HEK293 (cell line): Measurements from ENCODE around the gene ZNF608.

ENCODE experiments used
- IKZF3 ChIP-seq: fragments of 450-650 bp; IDR thresholded peaks from 2 replicates; pipeline ENCODE4 v1.5.0; 2018; ENCODE audit warnings: missing biosample characterization, mild to moderate bottlenecking, missing genetic modification characterization, moderate library complexity
- KLF1 ChIP-seq: fragments of 450-650 bp; formaldehyde crosslinking; IDR thresholded peaks from 2 replicates; pipeline ENCODE4 v1.5.1; 2016; ENCODE audit warnings: missing biosample characterization, missing genetic modification characterization
- KLF9 ChIP-seq: fragments of 450-650 bp; formaldehyde crosslinking; IDR thresholded peaks from 2 replicates; pipeline ENCODE4 v1.5.1; 2016; ENCODE audit warnings: missing biosample characterization, missing genetic modification characterization, low read depth
- SALL2 ChIP-seq: fragments of 450-650 bp; formaldehyde crosslinking; IDR thresholded peaks from 2 replicates; pipeline ENCODE4 v1.5.0; 2017; ENCODE audit warnings: missing biosample characterization, mild to moderate bottlenecking, missing genetic modification characterization, borderline replicate concordance
- SP2 ChIP-seq: fragments of 450-650 bp; formaldehyde crosslinking; IDR thresholded peaks from 2 replicates; pipeline ENCODE4 v1.5.1; 2016; ENCODE audit warnings: missing biosample characterization, missing genetic modification characterization
- TCF7L2 ChIP-seq: IDR thresholded peaks from 2 replicates; pipeline ENCODE4 v1.6.1; 2011; ENCODE audit warnings: low read depth, mild to moderate bottlenecking, inconsistent platforms, low read length, moderate library complexity, borderline replicate concordance
- TRIM28 ChIP-seq: IDR thresholded peaks from 2 replicates; pipeline ENCODE4 v1.6.1; 2011; ENCODE audit warnings: low read length, control low read depth, borderline replicate concordance
- ZBTB17 ChIP-seq: fragments of 450-650 bp; formaldehyde crosslinking; IDR thresholded peaks from 2 replicates; pipeline ENCODE4 v1.5.1; 2016; ENCODE audit warnings: missing biosample characterization, missing genetic modification characterization
- ZNF138 ChIP-seq: fragments of 450-650 bp; formaldehyde crosslinking; IDR thresholded peaks from 2 replicates; pipeline ENCODE4 v1.5.1; 2016; ENCODE audit warnings: missing biosample characterization, missing genetic modification characterization, borderline replicate concordance
- ZNF146 ChIP-seq: fragments of 450-650 bp; formaldehyde crosslinking; IDR thresholded peaks from 2 replicates; pipeline ENCODE4 v1.5.1; 2016; ENCODE audit warnings: missing biosample characterization, missing genetic modification characterization
- ZNF221 ChIP-seq: fragments of 450-650 bp; formaldehyde crosslinking; IDR thresholded peaks from 2 replicates; pipeline ENCODE4 v1.5.1; 2017; ENCODE audit warnings: missing biosample characterization, missing genetic modification characterization, borderline replicate concordance
- ZNF274 ChIP-seq, 2 experiments: fragments of 200-500 bp in 1 of 2; fragments of 450-650 bp in 1 of 2; sonication (Bioruptor generic) in 1 of 2; formaldehyde crosslinking in 1 of 2; IDR thresholded peaks; 2 replicates each; pipeline versions ENCODE4 v1.5.1 to v1.6.1; 2014 to 2016; ENCODE audit warnings: borderline replicate concordance in 1 of 2, inconsistent platforms in 1 of 2, low read length in 1 of 2, missing biosample characterization in 1 of 2, missing genetic modification characterization in 1 of 2
- ZNF366 ChIP-seq: fragments of 450-650 bp; formaldehyde crosslinking; conservative IDR thresholded peaks from 2 replicates; pipeline ENCODE4 v1.5.1; 2016; ENCODE audit warnings: missing biosample characterization, missing genetic modification characterization
- ZNF426 ChIP-seq: fragments of 450-650 bp; formaldehyde crosslinking; IDR thresholded peaks from 2 replicates; pipeline ENCODE4 v1.5.1; 2017; ENCODE audit warnings: missing biosample characterization, missing genetic modification characterization, mild to moderate bottlenecking, inconsistent platforms, moderate library complexity
- ZNF433 ChIP-seq: fragments of 450-650 bp; formaldehyde crosslinking; IDR thresholded peaks from 2 replicates; pipeline ENCODE4 v1.5.1; 2016; ENCODE audit warnings: missing biosample characterization, missing genetic modification characterization, low read depth
- ZNF560 ChIP-seq: fragments of 450-650 bp; formaldehyde crosslinking; IDR thresholded peaks from 2 replicates; pipeline ENCODE4 v1.5.1; 2017; ENCODE audit warnings: missing biosample characterization, missing genetic modification characterization, borderline replicate concordance
- ZNF600 ChIP-seq: fragments of 450-650 bp; formaldehyde crosslinking; IDR thresholded peaks from 2 replicates; pipeline ENCODE4 v1.5.1; 2016; ENCODE audit warnings: missing biosample characterization, missing genetic modification characterization
- ZNF610 ChIP-seq: fragments of 450-650 bp; formaldehyde crosslinking; IDR thresholded peaks from 2 replicates; pipeline ENCODE4 v1.5.1; 2016; ENCODE audit warnings: missing biosample characterization, missing genetic modification characterization, borderline replicate concordance
- ZNF785 ChIP-seq: fragments of 450-650 bp; formaldehyde crosslinking; IDR thresholded peaks from 2 replicates; pipeline ENCODE4 v1.5.1; 2016; ENCODE audit warnings: missing biosample characterization, missing genetic modification characterization
- ZSCAN30 ChIP-seq: fragments of 450-650 bp; IDR thresholded peaks from 2 replicates; pipeline ENCODE4 v1.5.1; 2018; ENCODE audit warnings: missing biosample characterization, mild to moderate bottlenecking, missing genetic modification characterization, moderate library complexity
- TF ChIP-seq, protein P1 (sequence below): fragments of 450-650 bp; IDR thresholded peaks from 2 replicates; pipeline ENCODE4 v1.5.1; 2018; ENCODE audit warnings: missing biosample characterization, mild to moderate bottlenecking, missing genetic modification characterization
- TF ChIP-seq, protein P2 (sequence below): fragments of 450-650 bp; formaldehyde crosslinking; IDR thresholded peaks from 2 replicates; pipeline ENCODE4 v1.5.1; 2017; ENCODE audit warnings: missing biosample characterization, missing genetic modification characterization
- TF ChIP-seq, protein P3 (sequence below): fragments of 450-650 bp; formaldehyde crosslinking; IDR thresholded peaks from 2 replicates; pipeline ENCODE4 v1.5.1; 2016; ENCODE audit warnings: missing biosample characterization, missing genetic modification characterization
- TF ChIP-seq, protein P4 (sequence below): fragments of 450-650 bp; formaldehyde crosslinking; conservative IDR thresholded peaks from 2 replicates; pipeline ENCODE4 v1.5.1; 2016; ENCODE audit warnings: low read depth, missing biosample characterization, missing genetic modification characterization
- TF ChIP-seq, protein P5 (sequence below): fragments of 450-650 bp; formaldehyde crosslinking; IDR thresholded peaks from 2 replicates; pipeline ENCODE4 v1.5.1; 2016; ENCODE audit warnings: missing biosample characterization, missing genetic modification characterization

ZNF608 gene

DNA sequence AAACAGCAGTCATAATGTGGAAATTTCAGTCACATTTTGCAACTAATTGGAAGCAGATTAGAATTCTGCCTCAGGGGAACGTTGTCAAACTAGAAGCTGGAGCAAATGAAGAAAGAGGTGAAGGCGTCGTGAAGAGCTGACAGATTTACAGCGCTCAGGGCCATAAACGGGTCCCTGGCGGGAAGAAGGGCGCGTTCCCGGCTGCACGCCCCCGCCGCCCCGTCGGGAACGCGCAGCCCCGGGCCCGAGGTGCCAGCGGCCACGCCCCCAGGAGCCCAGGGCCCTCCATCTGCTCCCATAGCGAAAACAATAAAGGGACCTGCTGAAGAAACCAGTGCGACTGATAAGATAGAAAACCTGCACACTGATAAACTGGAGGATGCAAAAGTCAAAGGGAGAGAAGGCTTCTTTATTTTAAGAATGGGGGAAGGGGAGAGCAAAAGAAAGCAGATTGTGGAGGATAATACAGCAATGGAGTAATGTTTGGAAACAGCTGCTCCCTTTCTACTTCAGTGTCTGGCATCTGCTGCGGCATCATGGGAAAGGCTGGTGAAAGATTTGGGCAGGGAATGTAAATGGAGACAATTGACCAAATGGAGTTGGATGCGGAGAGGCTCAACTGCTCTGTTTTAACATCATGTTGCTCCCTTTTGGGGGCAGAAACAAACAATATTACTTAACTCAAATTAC lies 11.1 kb downstream of the ZNF608 start (continued):
- TF ChIP-seq ZNF366 (peak; percentile 99), ZBTB17 (peak; percentile 100), TCF7L2 (peak; percentile 63; the same call in 1 of the 2 replicates), ZNF426 (tag by site-specific recombination) (no peak), KLF1 (peak; percentile 98), ZNF433 (tag by site-specific recombination) (no peak), ZNF600 (tag by site-specific recombination) (peak; percentile 77; the same call in 1 of the 2 replicates), ZNF274 (IDR thresholded peaks at IDR 0.05; ENCODE audit: low read length) (no peak), ZNF274 (tag by site-specific recombination; IDR thresholded peaks at IDR 0.05; ENCODE audit: borderline replicate concordance) (no peak), IKZF3 (tag by site-specific recombination) (peak; percentile 100), ZNF785 (no peak), ZNF560 (no peak), SALL2 (tag by site-specific recombination) (no peak), ZNF138 (tag by site-specific recombination) (0 out of 2 replicates have a peak, but pooled peaks have one; percentile 35), ZSCAN30 (tag by site-specific recombination) (peak; percentile 100), ZNF221 (peak; percentile 98; the same call in 1 of the 2 replicates), ZNF610 (tag by site-specific recombination) (peak; percentile 85; the same call in 1 of the 2 replicates), ZNF146 (tag by site-specific recombination) (peak; percentile 80), SP2 (tag by site-specific recombination) (peak; percentile 58), TRIM28 (no peak), KLF9 (tag by site-specific recombination) (peak; percentile 96)
- TF ChIP-seq, protein P1, sequence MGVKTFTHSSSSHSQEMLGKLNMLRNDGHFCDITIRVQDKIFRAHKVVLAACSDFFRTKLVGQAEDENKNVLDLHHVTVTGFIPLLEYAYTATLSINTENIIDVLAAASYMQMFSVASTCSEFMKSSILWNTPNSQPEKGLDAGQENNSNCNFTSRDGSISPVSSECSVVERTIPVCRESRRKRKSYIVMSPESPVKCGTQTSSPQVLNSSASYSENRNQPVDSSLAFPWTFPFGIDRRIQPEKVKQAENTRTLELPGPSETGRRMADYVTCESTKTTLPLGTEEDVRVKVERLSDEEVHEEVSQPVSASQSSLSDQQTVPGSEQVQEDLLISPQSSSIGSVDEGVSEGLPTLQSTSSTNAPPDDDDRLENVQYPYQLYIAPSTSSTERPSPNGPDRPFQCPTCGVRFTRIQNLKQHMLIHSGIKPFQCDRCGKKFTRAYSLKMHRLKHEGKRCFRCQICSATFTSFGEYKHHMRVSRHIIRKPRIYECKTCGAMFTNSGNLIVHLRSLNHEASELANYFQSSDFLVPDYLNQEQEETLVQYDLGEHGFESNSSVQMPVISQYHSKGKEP (tag by site-specific recombination), result peak; percentile 99
- TF ChIP-seq, protein P2, sequence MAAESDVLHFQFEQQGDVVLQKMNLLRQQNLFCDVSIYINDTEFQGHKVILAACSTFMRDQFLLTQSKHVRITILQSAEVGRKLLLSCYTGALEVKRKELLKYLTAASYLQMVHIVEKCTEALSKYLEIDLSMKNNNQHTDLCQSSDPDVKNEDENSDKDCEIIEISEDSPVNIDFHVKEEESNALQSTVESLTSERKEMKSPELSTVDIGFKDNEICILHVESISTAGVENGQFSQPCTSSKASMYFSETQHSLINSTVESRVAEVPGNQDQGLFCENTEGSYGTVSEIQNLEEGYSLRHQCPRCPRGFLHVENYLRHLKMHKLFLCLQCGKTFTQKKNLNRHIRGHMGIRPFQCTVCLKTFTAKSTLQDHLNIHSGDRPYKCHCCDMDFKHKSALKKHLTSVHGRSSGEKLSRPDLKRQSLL (tag by site-specific recombination), result peak; percentile 86
- TF ChIP-seq, protein P3, sequence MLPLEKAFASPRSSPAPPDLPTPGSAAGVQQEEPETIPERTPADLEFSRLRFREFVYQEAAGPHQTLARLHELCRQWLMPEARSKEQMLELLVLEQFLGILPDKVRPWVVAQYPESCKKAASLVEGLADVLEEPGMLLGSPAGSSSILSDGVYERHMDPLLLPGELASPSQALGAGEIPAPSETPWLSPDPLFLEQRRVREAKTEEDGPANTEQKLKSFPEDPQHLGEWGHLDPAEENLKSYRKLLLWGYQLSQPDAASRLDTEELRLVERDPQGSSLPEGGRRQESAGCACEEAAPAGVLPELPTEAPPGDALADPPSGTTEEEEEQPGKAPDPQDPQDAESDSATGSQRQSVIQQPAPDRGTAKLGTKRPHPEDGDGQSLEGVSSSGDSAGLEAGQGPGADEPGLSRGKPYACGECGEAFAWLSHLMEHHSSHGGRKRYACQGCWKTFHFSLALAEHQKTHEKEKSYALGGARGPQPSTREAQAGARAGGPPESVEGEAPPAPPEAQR (tag by site-specific recombination), result peak; percentile 65; the same call in 1 of the 2 replicates
- TF ChIP-seq, protein P4, sequence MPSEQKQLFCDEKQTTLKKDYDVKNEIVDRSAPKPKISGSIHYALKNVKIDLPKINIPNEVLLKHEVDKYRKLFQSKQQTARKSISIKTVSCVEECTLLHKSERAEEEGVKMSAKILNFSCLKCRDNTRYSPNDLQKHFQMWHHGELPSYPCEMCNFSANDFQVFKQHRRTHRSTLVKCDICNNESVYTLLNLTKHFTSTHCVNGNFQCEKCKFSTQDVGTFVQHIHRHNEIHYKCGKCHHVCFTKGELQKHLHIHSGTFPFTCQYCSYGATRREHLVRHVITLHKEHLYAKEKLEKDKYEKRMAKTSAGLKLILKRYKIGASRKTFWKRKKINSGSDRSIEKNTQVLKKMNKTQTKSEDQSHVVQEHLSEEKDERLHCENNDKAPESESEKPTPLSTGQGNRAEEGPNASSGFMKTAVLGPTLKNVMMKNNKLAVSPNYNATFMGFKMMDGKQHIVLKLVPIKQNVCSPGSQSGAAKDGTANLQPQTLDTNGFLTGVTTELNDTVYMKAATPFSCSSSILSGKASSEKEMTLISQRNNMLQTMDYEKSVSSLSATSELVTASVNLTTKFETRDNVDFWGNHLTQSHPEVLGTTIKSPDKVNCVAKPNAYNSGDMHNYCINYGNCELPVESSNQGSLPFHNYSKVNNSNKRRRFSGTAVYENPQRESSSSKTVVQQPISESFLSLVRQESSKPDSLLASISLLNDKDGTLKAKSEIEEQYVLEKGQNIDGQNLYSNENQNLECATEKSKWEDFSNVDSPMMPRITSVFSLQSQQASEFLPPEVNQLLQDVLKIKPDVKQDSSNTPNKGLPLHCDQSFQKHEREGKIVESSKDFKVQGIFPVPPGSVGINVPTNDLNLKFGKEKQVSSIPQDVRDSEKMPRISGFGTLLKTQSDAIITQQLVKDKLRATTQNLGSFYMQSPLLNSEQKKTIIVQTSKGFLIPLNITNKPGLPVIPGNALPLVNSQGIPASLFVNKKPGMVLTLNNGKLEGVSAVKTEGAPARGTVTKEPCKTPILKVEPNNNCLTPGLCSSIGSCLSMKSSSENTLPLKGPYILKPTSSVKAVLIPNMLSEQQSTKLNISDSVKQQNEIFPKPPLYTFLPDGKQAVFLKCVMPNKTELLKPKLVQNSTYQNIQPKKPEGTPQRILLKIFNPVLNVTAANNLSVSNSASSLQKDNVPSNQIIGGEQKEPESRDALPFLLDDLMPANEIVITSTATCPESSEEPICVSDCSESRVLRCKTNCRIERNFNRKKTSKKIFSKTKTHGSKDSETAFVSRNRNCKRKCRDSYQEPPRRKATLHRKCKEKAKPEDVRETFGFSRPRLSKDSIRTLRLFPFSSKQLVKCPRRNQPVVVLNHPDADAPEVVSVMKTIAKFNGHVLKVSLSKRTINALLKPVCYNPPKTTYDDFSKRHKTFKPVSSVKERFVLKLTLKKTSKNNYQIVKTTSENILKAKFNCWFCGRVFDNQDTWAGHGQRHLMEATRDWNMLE (tag by site-specific recombination), result peak; percentile 11
- TF ChIP-seq, protein P5, sequence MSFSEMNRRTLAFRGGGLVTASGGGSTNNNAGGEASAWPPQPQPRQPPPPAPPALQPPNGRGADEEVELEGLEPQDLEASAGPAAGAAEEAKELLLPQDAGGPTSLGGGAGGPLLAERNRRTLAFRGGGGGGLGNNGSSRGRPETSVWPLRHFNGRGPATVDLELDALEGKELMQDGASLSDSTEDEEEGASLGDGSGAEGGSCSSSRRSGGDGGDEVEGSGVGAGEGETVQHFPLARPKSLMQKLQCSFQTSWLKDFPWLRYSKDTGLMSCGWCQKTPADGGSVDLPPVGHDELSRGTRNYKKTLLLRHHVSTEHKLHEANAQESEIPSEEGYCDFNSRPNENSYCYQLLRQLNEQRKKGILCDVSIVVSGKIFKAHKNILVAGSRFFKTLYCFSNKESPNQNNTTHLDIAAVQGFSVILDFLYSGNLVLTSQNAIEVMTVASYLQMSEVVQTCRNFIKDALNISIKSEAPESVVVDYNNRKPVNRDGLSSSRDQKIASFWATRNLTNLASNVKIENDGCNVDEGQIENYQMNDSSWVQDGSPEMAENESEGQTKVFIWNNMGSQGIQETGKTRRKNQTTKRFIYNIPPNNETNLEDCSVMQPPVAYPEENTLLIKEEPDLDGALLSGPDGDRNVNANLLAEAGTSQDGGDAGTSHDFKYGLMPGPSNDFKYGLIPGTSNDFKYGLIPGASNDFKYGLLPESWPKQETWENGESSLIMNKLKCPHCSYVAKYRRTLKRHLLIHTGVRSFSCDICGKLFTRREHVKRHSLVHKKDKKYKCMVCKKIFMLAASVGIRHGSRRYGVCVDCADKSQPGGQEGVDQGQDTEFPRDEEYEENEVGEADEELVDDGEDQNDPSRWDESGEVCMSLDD (tag by site-specific recombination), result peak; percentile 79
